Heart left ventricle (tissue), 16 donors: ENCODE measurements around the gene DNAJB6. TPM values are rescaled to one million over a fixed set of nuclear protein-coding genes. Genes with fewer than 3 reads are reported as not detected.

Source experiments
- ATAC-seq, 4 donors: fragments of 200-7000 bp; cut with Tn5 transposase; one replicate each; pipeline ENCODE4 v1.9.1; 2020 to 2022; ENCODE audit warnings: moderate library complexity in 4 of 4, mild to moderate bottlenecking in 3 of 4, moderate number of reproducible peaks in 1 of 4
- DNase-seq, 5 donors: peaks; one replicate each; pipeline ENCODE4 v3.0.0-alpha.2; 2020
- H3K27ac ChIP-seq, 12 donors: fragments of 200-600 bp; sonication (generic) in 4 of 12; one replicate each; pipeline versions ENCODE4 v1.5.0 to v1.8.0; 2016 to 2022; ENCODE audit warnings: mild to moderate bottlenecking in 2 of 12
- H3K27me3 ChIP-seq, 9 donors: fragments of 200-600 bp; sonication (generic) in 2 of 9; one replicate each; pipeline versions ENCODE4 v1.5.1 to v1.8.0; 2016 to 2022; ENCODE audit warnings: mild to moderate bottlenecking in 3 of 9
- H3K36me3 ChIP-seq, 9 donors: fragments of 200-600 bp; sonication (generic) in 2 of 9; one replicate each; pipeline versions ENCODE4 v1.5.0 to v1.8.0; 2018 to 2022; ENCODE audit warnings: mild to moderate bottlenecking in 2 of 9
- H3K4me1 ChIP-seq, 12 donors: fragments of 200-600 bp; sonication (generic) in 4 of 12; one replicate each; pipeline versions ENCODE4 v1.5.0 to v1.8.0; 2016 to 2022; ENCODE audit warnings: mild to moderate bottlenecking in 3 of 12
- H3K4me3 ChIP-seq, 12 donors: fragments of 200-600 bp; sonication (generic) in 4 of 12; one replicate each; pipeline versions ENCODE4 v1.5.0 to v1.8.0; 2017 to 2022; ENCODE audit warnings: mild to moderate bottlenecking in 9 of 12, moderate library complexity in 4 of 12
- H3K9me3 ChIP-seq, 12 donors: fragments of 200-600 bp; sonication (generic) in 4 of 12; one replicate each; pipeline versions ENCODE4 v1.5.0 to v1.8.0; 2016 to 2022; ENCODE audit warnings: mild to moderate bottlenecking in 1 of 12
- POLR2A ChIP-seq, 2 donors: fragments of 450-650 bp; IDR thresholded peaks; one replicate each; pipeline ENCODE4 v1.6.1; 2017; ENCODE audit warnings: antibody characterized with exemption in 2 of 2, mild to moderate bottlenecking in 2 of 2, moderate library complexity in 2 of 2
- WGBS, 4 donors: extraction: QIAGEN DNeasy Blood & Tissue Kit in 2 of 4; methylation state at CpG; one replicate each; pipeline versions ENCODE4 v1.1.5 to v1.1.7; 2013 to 2018; 5-methylcytosine and 5-hydroxymethylcytosine counted together
- intact Hi-C, 10 donors: fragments of 100-400 bp; cut with DNase I; formaldehyde crosslinking; loops; one replicate each; pipeline versions ENCODE4 v1.11.1 to v1.14.2; 2022
- polyA plus RNA-seq, 2 donors: library from polyadenylated mRNA; stranded (reverse); fragments of 200-250 nt; gene quantifications; one replicate each; pipeline ENCODE4 v1.2.3, GENCODE V29; 2013
- total RNA-seq, 9 donors: library from RNA; depleted of rRNA in 2 of 9; stranded (reverse); fragments of >200 nt in 2 of 9; fragmentation: NEBNext Ultra II Directional in 3 of 9; extraction: Animal tissue kit (Norgen Biotek cat#: 25700) in 3 of 9; gene quantifications; one replicate each; pipeline versions ENCODE4 v1.1.0 to v1.2.4, GENCODE V29; 2016 to 2023
- TF ChIP-seq, protein P1 (sequence below), 12 donors: fragments of 200-600 bp; sonication (generic) in 4 of 12; IDR thresholded peaks; one replicate each; pipeline versions ENCODE4 v1.5.0 to v1.8.0; 2018 to 2022; ENCODE audit warnings: antibody characterized with exemption in 12 of 12, mild to moderate bottlenecking in 5 of 12
- donor health status: ischemic (EF 13 %, LVEDD 7.1; RV severe dilation, severe dysfunction).
- donor health status: healthy with polysubstance abuse.
- donor health status: DM: no; HTN: yes; CAD: no.
- donor health status: DM: no; HTN: no; CAD: no.
- donor health status: ischemic (EF 25% LVEDD 6.9; RV normal size, moderate dysfunction).
- donor health status: ischemic (EF 25% LVEDD 5.7; RV mildly dilated, moderate dysfunction).
- donor health status: healthy.
- donor health status: DM: yes; HTN: yes; CAD: no.
- donor health status: ischemic (EF 35%, LVEDD 5.7; RV mildly dilated, moderate dysfunction).
- donor health status: nonischemic (EF 11% LVEDD 7.7; RV severe dilation, severe dysfunction).
- donor health status: DM: yes; HTN: yes; CAD: no.
- donor health status: PGD.
- donor health status: ischemic (EF 29% LVEDD 5.4; RV normal size, mild dysfunction).
- donor health status: nonischemic (EF 23%, LVEDD 6.1; RV moderate dilation, normal function).

DNAJB6 gene
- total and polyA plus RNA-seq, 11 donors, result 118 to 237 (median 162) TPM

DNA sequence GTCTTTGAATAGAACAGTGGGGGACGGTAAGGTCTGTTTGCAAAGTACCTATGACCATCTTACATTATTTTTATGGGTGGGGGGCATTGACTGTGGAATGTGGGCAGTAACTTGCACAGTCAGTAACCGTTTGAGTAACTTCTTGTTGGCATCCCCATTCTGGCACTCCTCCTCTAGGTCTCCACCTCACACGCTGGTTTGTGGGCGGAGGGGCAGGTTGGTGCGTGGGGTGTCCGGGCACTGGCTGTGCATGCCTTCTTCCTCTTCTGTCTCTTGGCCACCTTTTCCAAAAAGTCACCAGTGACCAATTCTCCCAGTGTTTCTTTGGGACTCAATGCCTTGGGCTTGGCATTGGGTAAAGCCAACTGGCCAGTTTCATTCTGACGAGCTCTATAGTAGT lies 43.6 kb downstream of the DNAJB6 start:
- peaks cover 0 to 70% (median 43%) of the 10 kb centered on the region in 9 donors for H3K36me3 ChIP-seq
- H3K4me3 ChIP-seq, result no peak overlapping the region
- ATAC-seq (no peak), DNase-seq (no peak)
- TF ChIP-seq, protein P1, sequence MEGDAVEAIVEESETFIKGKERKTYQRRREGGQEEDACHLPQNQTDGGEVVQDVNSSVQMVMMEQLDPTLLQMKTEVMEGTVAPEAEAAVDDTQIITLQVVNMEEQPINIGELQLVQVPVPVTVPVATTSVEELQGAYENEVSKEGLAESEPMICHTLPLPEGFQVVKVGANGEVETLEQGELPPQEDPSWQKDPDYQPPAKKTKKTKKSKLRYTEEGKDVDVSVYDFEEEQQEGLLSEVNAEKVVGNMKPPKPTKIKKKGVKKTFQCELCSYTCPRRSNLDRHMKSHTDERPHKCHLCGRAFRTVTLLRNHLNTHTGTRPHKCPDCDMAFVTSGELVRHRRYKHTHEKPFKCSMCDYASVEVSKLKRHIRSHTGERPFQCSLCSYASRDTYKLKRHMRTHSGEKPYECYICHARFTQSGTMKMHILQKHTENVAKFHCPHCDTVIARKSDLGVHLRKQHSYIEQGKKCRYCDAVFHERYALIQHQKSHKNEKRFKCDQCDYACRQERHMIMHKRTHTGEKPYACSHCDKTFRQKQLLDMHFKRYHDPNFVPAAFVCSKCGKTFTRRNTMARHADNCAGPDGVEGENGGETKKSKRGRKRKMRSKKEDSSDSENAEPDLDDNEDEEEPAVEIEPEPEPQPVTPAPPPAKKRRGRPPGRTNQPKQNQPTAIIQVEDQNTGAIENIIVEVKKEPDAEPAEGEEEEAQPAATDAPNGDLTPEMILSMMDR (IDR thresholded peaks at IDR 0.05), result no peak
- no peak for TF ChIP-seq POLR2A (IDR thresholded peaks at IDR 0.05)
- intact Hi-C loops, result loop anchor here in 3 of 10 donors (5.0 to 10.0 kb wide), 3 partner anchors 33 to 126 kb away; no protein-coding TSS in a partner anchor
- H3K27ac ChIP-seq, result no peak overlapping the region
- H3K9me3 ChIP-seq, result no peaks in the 10 kb centered on the region
- H3K27me3 ChIP-seq, result no peaks in the 10 kb centered on the region
- WGBS, 4 donors, result 81 to 88% (median 82%) methylated on average over 7 of the region's 7 CpGs
- peaks cover 0 to 57% (median 25%) of the 10 kb centered on the region in 12 donors for H3K4me1 ChIP-seq

DNA sequence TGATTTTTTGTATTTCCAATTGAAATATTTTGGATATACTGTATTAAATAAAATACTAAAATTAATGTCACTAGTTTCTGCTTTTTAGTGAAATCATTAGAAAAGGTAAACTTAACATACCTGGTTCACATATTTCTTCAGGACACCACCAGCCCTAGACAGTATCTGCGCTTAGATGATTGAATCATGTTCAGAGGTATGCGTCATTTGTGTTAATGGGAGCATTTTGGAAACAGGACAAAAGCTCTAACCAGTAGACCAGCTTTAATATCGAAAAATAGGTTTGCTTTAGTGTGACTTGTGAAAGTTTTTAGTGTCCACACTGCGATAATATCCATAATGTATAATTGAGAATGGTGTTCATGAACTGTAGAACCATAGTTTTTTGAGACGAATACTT lies 47.1 kb downstream of the DNAJB6 start:
- WGBS, 4 donors, result 91 to 96% (median 95%) methylated on average over 5 of the region's 5 CpGs
- H3K27me3 ChIP-seq, result no peaks in the 10 kb centered on the region

DNA sequence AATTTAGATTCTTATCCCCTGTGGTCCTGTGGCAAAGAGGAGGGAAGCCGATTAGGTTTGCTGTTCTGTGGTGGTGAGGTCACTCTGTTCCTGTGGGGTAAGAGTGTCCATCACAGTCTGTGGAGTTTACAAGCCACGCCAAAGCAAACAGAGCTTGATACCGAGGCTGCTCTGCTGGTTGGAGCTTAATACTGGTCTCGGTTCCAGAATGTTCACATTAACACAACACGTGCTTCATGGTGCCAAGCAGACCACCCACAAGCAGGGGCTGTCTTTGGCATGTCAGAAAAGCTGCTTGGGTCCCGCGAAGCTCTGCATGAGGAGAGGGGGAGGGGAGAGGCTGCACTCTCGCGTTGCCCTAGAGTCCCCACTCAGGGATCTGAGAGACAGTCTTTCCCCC lies 47.5 kb downstream of the DNAJB6 start:
- H3K4me1 ChIP-seq, result peaks cover 0 to 40% (median 19%) of the 10 kb centered on the region in 12 donors
- no peak overlapping the region for H3K4me3 ChIP-seq
- peaks cover 0 to 74% (median 56%) of the 10 kb centered on the region in 9 donors for H3K36me3 ChIP-seq
- H3K9me3 ChIP-seq, result no peaks in the 10 kb centered on the region
- no peak overlapping the region for H3K27ac ChIP-seq
- no peaks in the 10 kb centered on the region for H3K27me3 ChIP-seq
- WGBS, 4 donors, result 50 to 62% (median 58%) methylated on average over 9 of the region's 9 CpGs
- DNase-seq (no peak), ATAC-seq (peak in 3 of 4 donors; percentile 10 to 42 (median 28))
- intact Hi-C loops, result loop anchor here in 3 of 10 donors (5.0 to 10.0 kb wide), 3 partner anchors 37 to 130 kb away; no protein-coding TSS in a partner anchor
- TF ChIP-seq, protein P1 (IDR thresholded peaks at IDR 0.05), result no peak
- TF ChIP-seq POLR2A (IDR thresholded peaks at IDR 0.05), result no peak

More for the DNA sequence above, 47.1 kb downstream of the DNAJB6 start:
- peaks cover 0 to 74% (median 56%) of the 10 kb centered on the region in 9 donors for H3K36me3 ChIP-seq
- no peak overlapping the region for H3K27ac ChIP-seq
- peaks cover 0 to 40% (median 20%) of the 10 kb centered on the region in 12 donors for H3K4me1 ChIP-seq
- ATAC-seq, result no peak
- TF ChIP-seq, protein P1 (IDR thresholded peaks at IDR 0.05), result no peak
- TF ChIP-seq POLR2A (IDR thresholded peaks at IDR 0.05), result no peak
- DNase-seq, result no peak
- H3K4me3 ChIP-seq, result no peak overlapping the region
- no peaks in the 10 kb centered on the region for H3K9me3 ChIP-seq
- intact Hi-C loops, result loop anchor here in 3 of 10 donors (5.0 to 10.0 kb wide), 3 partner anchors 37 to 129 kb away; no protein-coding TSS in a partner anchor

DNA sequence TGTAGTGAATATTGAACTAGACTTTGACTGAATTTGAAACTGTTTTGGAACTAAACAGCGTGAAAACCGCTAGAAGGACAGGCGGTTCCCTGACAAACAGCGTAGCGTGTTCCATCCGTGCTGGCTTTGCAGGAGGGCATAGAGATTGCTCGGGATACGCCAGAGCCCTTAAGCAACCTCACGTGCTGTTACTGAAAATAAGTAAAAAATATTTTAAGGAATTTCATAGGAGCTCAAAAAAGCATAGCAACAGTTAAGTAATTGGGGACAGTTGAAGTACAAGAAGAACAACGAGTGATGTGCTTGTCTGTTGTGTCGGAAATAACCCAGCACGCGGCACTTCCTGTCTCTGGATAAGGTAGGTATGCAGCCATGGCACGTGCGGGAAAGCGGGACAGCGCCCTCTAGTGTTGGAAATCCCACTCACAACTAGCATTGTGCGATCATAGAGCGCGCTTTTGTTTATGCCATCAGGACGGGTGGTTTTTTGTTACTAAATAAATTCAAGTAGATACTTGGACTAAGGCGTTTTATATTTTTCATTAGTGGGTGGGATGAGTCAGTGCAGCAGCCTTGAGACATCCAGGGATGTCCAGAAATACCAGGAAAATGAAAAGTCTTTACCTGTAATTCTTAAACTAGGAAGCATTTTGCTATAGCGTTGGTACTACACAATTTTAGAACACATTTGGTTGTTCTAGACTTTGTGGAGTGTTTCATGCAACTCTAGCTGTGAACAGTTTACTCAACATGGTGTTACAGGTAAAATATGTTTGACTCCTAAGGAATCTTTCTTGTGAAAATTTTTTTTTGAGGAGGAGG lies 50.4 kb downstream of the DNAJB6 start:
- 31 to 38% (median 34%) methylated on average over 23 of the region's 23 CpGs for WGBS, 4 donors
- peaks cover 0 to 86% (median 66%) of the 10 kb centered on the region in 9 donors for H3K36me3 ChIP-seq
- DNase-seq, result peak; percentile 85 to 92 (median 90)
- peak; percentile 85 to 90 (median 87) for ATAC-seq
- intact Hi-C loops, result loop anchor here in 4 of 10 donors (5.0 to 10.0 kb wide), 4 partner anchors 45 to 132 kb away; partner anchors contain the start of gene DNAJB6 (in 2 of the 4)
- TF ChIP-seq, protein P1 (IDR thresholded peaks at IDR 0.05), result peak; percentile 85 to 96 (median 92)
- no peak for TF ChIP-seq POLR2A (IDR thresholded peaks at IDR 0.05)
- peak overlapping the region; percentile 33 to 87 (median 58) for H3K27ac ChIP-seq
- peaks cover 0 to 49% (median 36%) of the 10 kb centered on the region in 12 donors for H3K4me1 ChIP-seq
- H3K9me3 ChIP-seq, result no peaks in the 10 kb centered on the region
- H3K4me3 ChIP-seq, result peak overlapping the region in 1 of 12 donors; percentile 13
- H3K27me3 ChIP-seq, result no peaks in the 10 kb centered on the region
